GM12872 (cell line): ENCODE results near the gene PRAF2.

ENCODE experiments used
- TF ChIP-seq, protein P1 (sequence below): IDR thresholded peaks from 3 replicates; pipeline ENCODE4 v1.5.1; 2011; ENCODE audit warnings: low read depth, mild to moderate bottlenecking, low read length, moderate library complexity; ENCODE audit not compliant: insufficient read depth

PRAF2 gene

DNA sequence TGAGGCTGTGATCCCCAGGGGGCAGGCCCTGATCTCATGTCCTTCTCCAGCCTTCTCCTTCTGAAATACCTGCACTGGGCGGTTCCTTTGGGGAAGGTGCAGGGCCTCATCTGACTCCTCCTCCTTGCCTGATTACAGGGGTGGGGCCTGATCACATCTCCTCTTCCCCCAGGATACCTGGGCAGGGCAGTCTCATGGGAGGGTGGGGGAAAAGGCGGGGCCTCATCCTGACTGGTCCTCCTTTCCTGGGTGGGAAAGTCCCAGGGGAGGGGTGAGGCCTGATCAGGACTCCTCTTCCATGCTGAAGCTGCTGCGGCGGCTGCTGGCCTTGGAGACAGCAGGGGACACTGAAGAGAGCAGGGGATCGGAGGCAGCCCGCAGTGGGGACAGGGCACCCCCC, 43.9 kb downstream of the PRAF2 start:
- TF ChIP-seq, protein P1, sequence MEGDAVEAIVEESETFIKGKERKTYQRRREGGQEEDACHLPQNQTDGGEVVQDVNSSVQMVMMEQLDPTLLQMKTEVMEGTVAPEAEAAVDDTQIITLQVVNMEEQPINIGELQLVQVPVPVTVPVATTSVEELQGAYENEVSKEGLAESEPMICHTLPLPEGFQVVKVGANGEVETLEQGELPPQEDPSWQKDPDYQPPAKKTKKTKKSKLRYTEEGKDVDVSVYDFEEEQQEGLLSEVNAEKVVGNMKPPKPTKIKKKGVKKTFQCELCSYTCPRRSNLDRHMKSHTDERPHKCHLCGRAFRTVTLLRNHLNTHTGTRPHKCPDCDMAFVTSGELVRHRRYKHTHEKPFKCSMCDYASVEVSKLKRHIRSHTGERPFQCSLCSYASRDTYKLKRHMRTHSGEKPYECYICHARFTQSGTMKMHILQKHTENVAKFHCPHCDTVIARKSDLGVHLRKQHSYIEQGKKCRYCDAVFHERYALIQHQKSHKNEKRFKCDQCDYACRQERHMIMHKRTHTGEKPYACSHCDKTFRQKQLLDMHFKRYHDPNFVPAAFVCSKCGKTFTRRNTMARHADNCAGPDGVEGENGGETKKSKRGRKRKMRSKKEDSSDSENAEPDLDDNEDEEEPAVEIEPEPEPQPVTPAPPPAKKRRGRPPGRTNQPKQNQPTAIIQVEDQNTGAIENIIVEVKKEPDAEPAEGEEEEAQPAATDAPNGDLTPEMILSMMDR: no peak
